AG09309 (cell line): Measurements from ENCODE around the gene TCF4.
A peak's percentile ranks its signal among the peaks of the same experiment; 100 is the strongest.

ENCODE experiments used
- DNase-seq: peaks from one replicate; pipeline ENCODE4 v3.0.0-alpha.2; 2010; ENCODE audit warnings: low read depth
- H3K4me3 ChIP-seq: 2 replicates; pipeline ENCODE4 v1.5.1; 2011; ENCODE audit warnings: mild to moderate bottlenecking, low read depth, low read length, moderate library complexity; ENCODE audit not compliant: control insufficient read depth
- TF ChIP-seq, protein P1 (sequence below): IDR thresholded peaks from 2 replicates; pipeline ENCODE4 v1.5.1; 2011; ENCODE audit warnings: mild to moderate bottlenecking, low read depth, low read length, inconsistent platforms; ENCODE audit not compliant: insufficient read depth, control insufficient read depth; ENCODE audit errors: missing control alignments

The TCF4 gene

DNA sequence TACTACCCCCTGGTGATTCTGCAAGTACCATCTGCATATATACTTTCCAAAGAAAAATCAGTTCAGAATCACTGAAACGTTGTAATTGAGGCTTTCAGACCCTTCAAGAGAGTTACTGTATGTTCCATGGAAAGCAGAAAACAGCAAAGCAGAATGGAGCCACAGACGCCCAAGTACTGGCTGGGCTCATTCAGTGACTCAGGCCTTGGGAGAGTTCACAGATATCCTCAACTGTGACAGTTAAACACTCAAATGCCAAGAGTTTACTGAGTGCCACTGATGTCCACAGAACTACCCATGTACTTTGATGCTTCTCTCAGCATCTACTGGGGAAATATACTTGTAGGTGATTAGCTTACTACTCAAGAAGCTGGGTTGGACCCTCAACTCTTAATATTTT is 303.4 kb downstream of the TCF4 start:
- H3K4me3 ChIP-seq: no peak overlapping the region
- DNase-seq: no peak
- TF ChIP-seq, protein P1, sequence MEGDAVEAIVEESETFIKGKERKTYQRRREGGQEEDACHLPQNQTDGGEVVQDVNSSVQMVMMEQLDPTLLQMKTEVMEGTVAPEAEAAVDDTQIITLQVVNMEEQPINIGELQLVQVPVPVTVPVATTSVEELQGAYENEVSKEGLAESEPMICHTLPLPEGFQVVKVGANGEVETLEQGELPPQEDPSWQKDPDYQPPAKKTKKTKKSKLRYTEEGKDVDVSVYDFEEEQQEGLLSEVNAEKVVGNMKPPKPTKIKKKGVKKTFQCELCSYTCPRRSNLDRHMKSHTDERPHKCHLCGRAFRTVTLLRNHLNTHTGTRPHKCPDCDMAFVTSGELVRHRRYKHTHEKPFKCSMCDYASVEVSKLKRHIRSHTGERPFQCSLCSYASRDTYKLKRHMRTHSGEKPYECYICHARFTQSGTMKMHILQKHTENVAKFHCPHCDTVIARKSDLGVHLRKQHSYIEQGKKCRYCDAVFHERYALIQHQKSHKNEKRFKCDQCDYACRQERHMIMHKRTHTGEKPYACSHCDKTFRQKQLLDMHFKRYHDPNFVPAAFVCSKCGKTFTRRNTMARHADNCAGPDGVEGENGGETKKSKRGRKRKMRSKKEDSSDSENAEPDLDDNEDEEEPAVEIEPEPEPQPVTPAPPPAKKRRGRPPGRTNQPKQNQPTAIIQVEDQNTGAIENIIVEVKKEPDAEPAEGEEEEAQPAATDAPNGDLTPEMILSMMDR: no peak

DNA sequence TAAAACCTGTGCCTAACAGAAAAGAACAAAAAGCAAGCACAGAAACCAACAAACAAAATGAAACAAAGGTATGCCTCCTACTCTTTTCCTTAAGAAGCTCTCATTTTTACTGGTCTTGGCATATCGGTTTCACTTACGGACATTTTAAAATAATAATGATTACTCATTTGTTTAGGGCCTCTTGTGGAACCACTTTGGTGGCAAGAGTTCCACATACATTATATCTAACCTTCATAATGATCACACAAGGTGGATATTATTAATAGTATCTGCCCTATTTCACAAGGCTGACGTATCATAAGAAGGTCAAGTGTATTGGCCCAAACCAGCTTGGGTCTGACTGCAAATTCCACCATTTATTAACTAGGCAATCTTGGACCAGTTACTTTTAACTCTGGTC is 304.7 kb downstream of the TCF4 start:
- no peak for DNase-seq
- TF ChIP-seq, protein P1: no peak

DNA sequence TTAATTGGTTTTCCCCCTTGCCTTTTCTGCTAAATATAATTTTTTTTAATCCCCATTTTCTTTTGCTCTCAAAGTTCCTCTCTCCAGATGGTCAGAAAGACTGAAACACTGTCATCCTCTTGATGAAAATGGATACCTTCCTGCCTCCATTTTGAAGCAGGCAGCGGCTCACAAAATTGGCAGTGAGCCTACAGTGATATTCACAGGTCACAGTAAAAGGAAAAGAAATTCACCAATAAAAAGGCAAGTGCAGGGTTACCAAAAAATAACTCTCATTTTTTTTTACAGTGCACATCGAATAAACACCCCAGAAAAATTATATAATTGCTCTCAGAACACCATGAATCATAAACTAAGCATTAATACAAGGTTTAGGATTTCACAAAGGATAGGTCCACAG is 307.5 kb downstream of the TCF4 start:
- no peak overlapping the region for H3K4me3 ChIP-seq
- no peak for DNase-seq
- TF ChIP-seq, protein P1: no peak

More for the DNA sequence above, 304.7 kb downstream of the TCF4 start:
- H3K4me3 ChIP-seq: no peak overlapping the region

DNA sequence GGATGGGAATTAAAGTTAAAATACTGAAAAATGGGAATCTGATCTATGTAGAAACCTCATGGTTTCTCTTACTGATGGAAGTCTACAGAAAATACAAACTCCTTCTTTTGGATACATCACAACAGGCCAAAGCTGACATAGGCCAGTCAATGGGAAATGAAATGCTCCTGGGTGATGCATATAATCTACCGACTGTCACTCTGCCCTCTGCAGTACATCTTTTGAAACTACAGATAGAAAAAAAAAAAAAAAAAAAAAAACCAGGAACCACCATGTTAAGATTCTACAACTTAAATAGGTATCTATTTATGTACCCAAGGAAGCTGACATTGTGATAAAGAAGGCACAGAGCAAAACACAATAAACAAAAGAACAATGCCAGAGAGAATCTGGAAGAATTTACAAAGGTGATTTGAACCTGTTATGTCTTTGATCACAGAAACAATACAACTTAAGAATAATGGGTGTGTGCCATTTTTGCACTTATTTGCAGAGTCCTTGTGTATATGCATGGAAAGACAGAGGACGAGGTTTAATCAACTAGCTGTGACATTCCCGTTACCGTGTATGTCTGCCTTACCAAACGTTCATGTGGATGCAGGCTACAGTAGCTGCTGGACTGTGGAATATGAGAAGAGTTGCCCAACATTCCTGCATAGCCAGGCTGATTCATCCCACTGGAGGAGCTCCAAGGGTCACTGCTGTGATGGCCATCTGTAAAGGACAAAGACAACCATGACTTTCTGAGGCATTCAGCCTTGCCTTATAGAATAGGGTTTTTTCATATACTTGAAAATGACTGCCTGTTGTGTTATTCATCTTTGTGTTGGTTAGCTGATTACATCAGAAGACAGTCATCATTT is 312.7 kb downstream of the TCF4 start:
- TF ChIP-seq, protein P1: peak; percentile 25
- no peak overlapping the region for H3K4me3 ChIP-seq
- peak; percentile 53 for DNase-seq

DNA sequence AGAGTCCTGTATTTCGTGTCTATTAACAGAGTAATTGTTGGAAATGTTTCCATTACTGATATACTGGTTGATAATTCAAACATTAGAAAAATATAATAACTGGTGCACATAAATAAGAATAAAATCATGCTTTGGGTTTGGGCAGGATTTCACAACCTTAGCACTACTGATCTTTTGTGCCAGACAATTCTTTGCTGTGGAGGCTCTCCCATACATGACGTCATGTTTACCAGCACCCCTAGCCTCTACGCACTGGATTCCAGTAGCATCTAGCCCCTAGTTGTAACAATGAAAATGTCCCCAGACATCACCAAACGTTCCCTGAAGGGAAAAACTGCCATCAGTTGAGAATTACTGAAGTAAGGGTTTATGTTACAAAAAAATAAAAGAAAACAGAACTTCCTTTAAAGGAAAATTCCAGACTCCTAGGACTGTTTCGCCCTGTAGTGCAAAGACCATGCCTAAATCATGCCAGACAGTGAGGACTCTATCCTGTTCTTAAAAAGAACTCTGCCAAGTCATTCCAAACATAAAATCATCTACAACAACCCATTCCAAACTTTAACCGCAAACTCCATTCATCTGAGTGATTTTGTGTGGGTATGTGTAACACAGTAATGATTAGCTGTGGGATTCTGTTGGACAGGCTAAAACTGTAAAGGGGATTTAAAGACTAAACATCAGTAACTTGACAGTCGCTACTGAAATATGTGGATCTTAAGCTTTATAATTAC is 315.3 kb downstream of the TCF4 start:
- no peak overlapping the region for H3K4me3 ChIP-seq
- TF ChIP-seq, protein P1: no peak
- DNase-seq: peak; percentile 72

DNA sequence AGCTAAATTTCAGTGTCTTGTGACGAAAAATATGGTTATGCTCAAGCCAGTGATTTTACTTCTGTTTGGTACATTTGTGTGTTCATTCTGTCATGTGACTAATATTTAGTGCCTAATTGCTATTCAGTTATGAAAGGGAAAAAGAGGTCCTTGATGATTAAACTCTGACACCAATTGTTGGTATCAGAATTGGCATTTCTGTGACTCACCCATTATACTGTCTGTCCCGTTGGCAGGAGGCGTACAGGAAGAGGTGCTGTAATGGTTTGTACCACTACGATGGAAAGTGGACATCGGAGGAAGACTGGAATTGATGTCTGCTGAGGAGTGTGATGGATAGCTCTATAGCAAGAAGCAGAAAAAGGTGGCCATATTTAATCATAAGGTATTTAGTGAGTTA is 318.4 kb downstream of the TCF4 start:
- H3K4me3 ChIP-seq: no peak overlapping the region
- TF ChIP-seq, protein P1: no peak
- DNase-seq: no peak
